ENCODE results near the gene TRIM8. TPM values are rescaled to one million over a fixed set of nuclear protein-coding genes. Genes with fewer than 3 reads are reported as not detected.
A peak's percentile ranks its signal among the peaks of the same experiment; 100 is the strongest.

The TRIM8 gene
- total RNA-seq, 1 experiment from 2014 or later = 37.0 TPM

GRCh38 chr10:102633848-102634247 is 10.4 kb upstream of the TRIM8 start:
- H3K27ac Mint-ChIP-seq = peak overlapping the region in 2 of 3 experiments; percentile 19 to 44; a peak in 2 of 7 replicates
- Histone ChIP-seq H3K4me2 (ENCODE audit: insufficient read depth, insufficient read length, low read length) (no peak overlapping the region), H4K5ac (ENCODE audit: insufficient read length, low read depth, low read length) (no peak overlapping the region), H2BK15ac (ENCODE audit: low read depth, low read length) (no peak overlapping the region), H3K79me1 (ENCODE audit: insufficient read depth, low read depth, low read length, poor library complexity, severe bottlenecking) (no peaks in the 10 kb centered on the region), H3K4me1 (ENCODE audit: insufficient read depth, low read length) (peaks cover 13% of the 10 kb centered on the region), H3K27me3 (ENCODE audit: insufficient read depth, low read length) (no peaks in the 10 kb centered on the region), H3K27ac (ENCODE audit: insufficient read length, low read depth, low read length) (no peak overlapping the region), H2AK5ac (ENCODE audit: insufficient read length, low read length) (no peak overlapping the region), H3K79me2 (ENCODE audit: insufficient read depth, low read length) (no peaks in the 10 kb centered on the region), H4K91ac (ENCODE audit: insufficient read length, low read depth, low read length) (no peak overlapping the region), H4K20me1 (ENCODE audit: control insufficient read depth, insufficient read depth, insufficient read length) (no peaks in the 10 kb centered on the region), H2BK5ac (ENCODE audit: insufficient read length, low read length) (no peak overlapping the region), H4K8ac (replicated peaks; ENCODE audit: insufficient read length, low read depth, low read length) (no peak overlapping the region), H3K9me3 (ENCODE audit: control insufficient read depth, low read depth, low read length) (no peaks in the 10 kb centered on the region), H3T11ph (ENCODE audit: low read length) (no peak overlapping the region), H3K4ac (ENCODE audit: low read depth, low read length) (no peak overlapping the region), H2BK20ac (ENCODE audit: low read depth, low read length, poor library complexity, severe bottlenecking) (no peak overlapping the region), H3K56ac (ENCODE audit: insufficient read length, low read depth, low read length) (no peak overlapping the region), H3K9ac (ENCODE audit: extremely low read depth, insufficient read length, low read length) (no peak overlapping the region), H3K23me2 (ENCODE audit: insufficient read length, low read depth, low read length, poor library complexity, severe bottlenecking) (no peaks in the 10 kb centered on the region), H2AFZ (ENCODE audit: low read length) (no peak overlapping the region), H3K14ac (ENCODE audit: insufficient read depth, low read length) (no peak overlapping the region; the same call in 1 of the 2 replicates), H2BK12ac (ENCODE audit: insufficient read length, low read depth, low read length) (no peak overlapping the region), H3K23ac (ENCODE audit: insufficient read length, low read depth, low read length) (no peak overlapping the region), H2BK120ac (ENCODE audit: low read depth, low read length, poor library complexity, severe bottlenecking) (no peak overlapping the region), H3K18ac (ENCODE audit: insufficient read length, low read depth, low read length) (no peak overlapping the region)
- no CpG with 5 or more reads among the region's 5 CpGs for WGBS (ENCODE audit: extremely low coverage, insufficient read length, low lambda C conversion rate)
- peaks cover 53 to 56% of the 10 kb centered on the region in 2 experiments for H3K4me1 Mint-ChIP-seq
- peaks cover 0 to 4% (median 0%) of the 10 kb centered on the region in 3 experiments; a peak in 4 of 7 replicates for H3K36me3 Mint-ChIP-seq (ENCODE audit: insufficient read depth in 1 of 3, low read depth in 3 of 3)
- no peak for TF ChIP-seq CTCF (conservative IDR thresholded peaks at IDR 0.05)
- peaks cover 0 to 2% of the 10 kb centered on the region in 2 experiments; a peak in 1 of 5 replicates for H3K9me3 Mint-ChIP-seq
- H3K4me3 Mint-ChIP-seq = no peak overlapping the region
- H3K27me3 Mint-ChIP-seq (ENCODE audit: low read depth) = peaks cover 4% of the 10 kb centered on the region; the same call in 1 of the 2 replicates
- DNase-seq = no peak

Measured in H9 (cell line).